Psoas muscle (tissue), 8 donors: ENCODE measurements around the gene NRP1. TPM values are rescaled to one million over a fixed set of nuclear protein-coding genes. Genes with fewer than 3 reads are reported as not detected.

Source experiments
- ATAC-seq, 4 donors: fragments of 200-7000 bp; cut with Tn5 transposase; one replicate each; pipeline ENCODE4 v1.9.1; 2020; ENCODE audit warnings: moderate library complexity in 3 of 4, mild to moderate bottlenecking in 2 of 4
- DNase-seq, 2 donors: peaks; one replicate each; pipeline ENCODE4 v3.0.0-alpha.2; 2020
- H3K27ac ChIP-seq: fragments of 200-600 bp; one replicate; pipeline ENCODE4 v1.8.0; 2022
- H3K27me3 ChIP-seq, 3 donors: fragments of 200-600 bp in 1 of 3; one replicate each; pipeline versions ENCODE4 v1.6.1 to v1.8.0; 2013 to 2022; ENCODE audit warnings: low read length in 2 of 3, mild to moderate bottlenecking in 2 of 3, moderate library complexity in 1 of 3; ENCODE audit not compliant: insufficient read depth in 3 of 3
- H3K36me3 ChIP-seq, 2 donors: fragments of 200-600 bp in 1 of 2; one replicate each; pipeline versions ENCODE4 v1.6.1 to v1.8.0; 2013 to 2022; ENCODE audit warnings: low read depth in 1 of 2, mild to moderate bottlenecking in 1 of 2, moderate library complexity in 1 of 2; ENCODE audit not compliant: insufficient read depth in 1 of 2
- H3K4me1 ChIP-seq: fragments of 200-600 bp; one replicate; pipeline ENCODE4 v1.8.0; 2022
- H3K4me3 ChIP-seq: fragments of 200-600 bp; one replicate; pipeline ENCODE4 v1.8.0; 2022; ENCODE audit warnings: mild to moderate bottlenecking
- H3K9me3 ChIP-seq: fragments of 200-600 bp; one replicate; pipeline ENCODE4 v1.8.0; 2022
- WGBS, 3 donors: extraction: QIAGEN DNeasy Blood & Tissue Kit; methylation state at CpG; one replicate each; pipeline versions ENCODE4 v1.1.6 to v1.1.7; 2013; 5-methylcytosine and 5-hydroxymethylcytosine counted together
- intact Hi-C, 2 donors: fragments of 100-400 bp; cut with DNase I; formaldehyde crosslinking; loops; one replicate each; pipeline versions ENCODE4 v1.11.0 to v1.14.2; 2022
- polyA plus RNA-seq, 3 donors: library from polyadenylated mRNA; stranded (reverse); fragments of 200-250 nt; gene quantifications; one replicate each; pipeline ENCODE4 v1.2.3, GENCODE V29; 2013
- total RNA-seq, 4 donors: library from RNA; stranded (reverse); fragmentation: NEBNext Ultra II Directional in 2 of 4; extraction: Animal tissue kit (Norgen Biotek cat#: 25700) in 2 of 4; gene quantifications; one replicate each; pipeline versions ENCODE4 v1.2.1 to v1.2.4, GENCODE V29; 2021 to 2023
- TF ChIP-seq, protein P1 (sequence below): fragments of 200-600 bp; IDR thresholded peaks from one replicate; pipeline ENCODE4 v1.8.0; 2022; ENCODE audit warnings: antibody characterized with exemption
- donor health status: healthy with polysubstance abuse.
- donor health status: DM: no; HTN: no; CAD: no; lungs with moderate emphysema.
- donor health status: Bipolar disorder and iron deficiency.
- donor health status: healthy.
- donor health status: DM: yes; HTN: yes; CAD: no.
- donor health status: DM: no; HTN: no; CAD: no.
- donor health status: DM: no; HTN: no; CAD: no.
- donor health status: DM: yes; HTN: yes; CAD: no.

The NRP1 gene
- total and polyA plus RNA-seq, 7 donors: 10.9 to 54.8 (median 31.2) TPM

DNA sequence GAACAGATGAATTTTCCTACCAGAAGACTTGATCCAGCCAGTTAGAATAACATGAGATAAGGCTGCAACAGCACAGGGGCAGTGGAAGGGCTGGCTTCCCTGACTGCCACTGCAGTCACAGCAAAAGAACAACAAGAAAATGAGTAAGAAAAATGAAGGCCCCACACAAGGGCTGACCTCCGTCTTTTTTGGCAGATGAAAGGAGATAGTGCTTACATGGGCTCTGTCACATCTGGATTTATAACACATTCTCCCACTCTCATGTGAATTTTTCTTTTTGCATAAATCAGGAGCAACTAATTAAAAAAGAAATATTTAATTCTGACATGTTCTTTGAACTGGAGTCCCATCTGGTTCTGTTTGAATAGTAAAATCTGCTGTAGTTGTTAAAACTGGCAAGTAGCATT lies 99.6 kb downstream of the NRP1 start:
- Histone ChIP-seq H3K9me3 (no peaks in the 10 kb centered on the region), H3K27ac (peak overlapping the region; percentile 42), H3K36me3 (peaks cover 0 to 8% of the 10 kb centered on the region in 2 donors), H3K4me1 (peaks cover 9% of the 10 kb centered on the region), H3K4me3 (no peak overlapping the region), H3K27me3 (no peaks in the 10 kb centered on the region)
- TF ChIP-seq, protein P1, sequence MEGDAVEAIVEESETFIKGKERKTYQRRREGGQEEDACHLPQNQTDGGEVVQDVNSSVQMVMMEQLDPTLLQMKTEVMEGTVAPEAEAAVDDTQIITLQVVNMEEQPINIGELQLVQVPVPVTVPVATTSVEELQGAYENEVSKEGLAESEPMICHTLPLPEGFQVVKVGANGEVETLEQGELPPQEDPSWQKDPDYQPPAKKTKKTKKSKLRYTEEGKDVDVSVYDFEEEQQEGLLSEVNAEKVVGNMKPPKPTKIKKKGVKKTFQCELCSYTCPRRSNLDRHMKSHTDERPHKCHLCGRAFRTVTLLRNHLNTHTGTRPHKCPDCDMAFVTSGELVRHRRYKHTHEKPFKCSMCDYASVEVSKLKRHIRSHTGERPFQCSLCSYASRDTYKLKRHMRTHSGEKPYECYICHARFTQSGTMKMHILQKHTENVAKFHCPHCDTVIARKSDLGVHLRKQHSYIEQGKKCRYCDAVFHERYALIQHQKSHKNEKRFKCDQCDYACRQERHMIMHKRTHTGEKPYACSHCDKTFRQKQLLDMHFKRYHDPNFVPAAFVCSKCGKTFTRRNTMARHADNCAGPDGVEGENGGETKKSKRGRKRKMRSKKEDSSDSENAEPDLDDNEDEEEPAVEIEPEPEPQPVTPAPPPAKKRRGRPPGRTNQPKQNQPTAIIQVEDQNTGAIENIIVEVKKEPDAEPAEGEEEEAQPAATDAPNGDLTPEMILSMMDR: no peak
- ATAC-seq (no peak), DNase-seq (no peak)
- intact Hi-C loops: no loop called here
- 60 to 64% (median 62%) methylated on average over 1 of the region's 1 CpG for WGBS, 3 donors

DNA sequence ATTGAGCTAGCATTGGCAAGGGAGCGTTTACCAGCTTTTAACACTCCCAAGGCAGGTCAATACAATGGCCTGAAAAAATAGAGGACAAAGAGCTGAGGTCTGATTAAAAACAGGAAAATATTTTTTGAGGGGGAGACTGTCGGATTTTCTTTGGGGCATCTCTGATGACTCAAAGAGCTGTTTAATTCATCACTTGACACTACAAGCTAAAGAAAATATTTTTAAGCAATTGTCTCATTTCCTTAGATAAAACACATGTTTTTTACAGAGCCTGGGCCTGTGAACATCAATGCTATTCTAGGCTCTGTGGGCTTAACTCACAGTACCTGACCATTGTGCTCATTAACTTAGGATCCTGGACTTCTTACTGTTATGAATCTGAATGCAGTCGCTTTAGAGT lies 100.8 kb downstream of the NRP1 start:
- Histone ChIP-seq H3K9me3 (no peaks in the 10 kb centered on the region), H3K27ac (peak overlapping the region; percentile 42), H3K27me3 (no peaks in the 10 kb centered on the region), H3K36me3 (no peaks in the 10 kb centered on the region), H3K4me3 (no peak overlapping the region), H3K4me1 (peaks cover 5% of the 10 kb centered on the region)
- peak in 1 of 4 donors; percentile 32 for ATAC-seq
- WGBS, 3 donors: 82 to 83% (median 82%) methylated on average over 3 of the region's 3 CpGs
- TF ChIP-seq, protein P1: no peak
- no peak for DNase-seq
- intact Hi-C loops: no loop called here

DNA sequence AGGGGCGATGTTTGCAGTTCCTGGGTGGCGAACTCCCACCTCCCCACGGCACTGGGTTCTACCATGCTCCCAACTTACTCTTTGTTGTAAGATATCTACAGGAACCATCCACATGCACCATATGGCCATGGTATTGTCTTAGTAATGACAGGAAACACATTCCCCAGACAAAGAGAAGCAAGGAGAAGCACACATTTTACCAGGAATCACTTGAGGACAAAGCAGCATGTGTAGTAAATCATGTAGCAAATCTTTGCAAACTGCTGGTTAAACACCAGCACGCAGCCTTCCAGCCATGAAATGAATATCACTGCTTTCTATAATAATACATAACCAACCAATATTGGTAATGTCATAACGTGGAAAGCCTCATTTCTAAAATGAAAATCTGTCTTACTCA lies 101.2 kb downstream of the NRP1 start:
- Histone ChIP-seq H3K9me3 (no peaks in the 10 kb centered on the region), H3K27me3 (no peaks in the 10 kb centered on the region), H3K36me3 (peaks cover 0 to 2% of the 10 kb centered on the region in 2 donors), H3K4me3 (no peak overlapping the region), H3K4me1 (peaks cover 6% of the 10 kb centered on the region), H3K27ac (peak overlapping the region; percentile 42)
- intact Hi-C loops: no loop called here
- DNase-seq (no peak), ATAC-seq (no peak)
- 60 to 79% (median 78%) methylated on average over 5 of the region's 5 CpGs for WGBS, 3 donors
- TF ChIP-seq, protein P1: no peak

DNA sequence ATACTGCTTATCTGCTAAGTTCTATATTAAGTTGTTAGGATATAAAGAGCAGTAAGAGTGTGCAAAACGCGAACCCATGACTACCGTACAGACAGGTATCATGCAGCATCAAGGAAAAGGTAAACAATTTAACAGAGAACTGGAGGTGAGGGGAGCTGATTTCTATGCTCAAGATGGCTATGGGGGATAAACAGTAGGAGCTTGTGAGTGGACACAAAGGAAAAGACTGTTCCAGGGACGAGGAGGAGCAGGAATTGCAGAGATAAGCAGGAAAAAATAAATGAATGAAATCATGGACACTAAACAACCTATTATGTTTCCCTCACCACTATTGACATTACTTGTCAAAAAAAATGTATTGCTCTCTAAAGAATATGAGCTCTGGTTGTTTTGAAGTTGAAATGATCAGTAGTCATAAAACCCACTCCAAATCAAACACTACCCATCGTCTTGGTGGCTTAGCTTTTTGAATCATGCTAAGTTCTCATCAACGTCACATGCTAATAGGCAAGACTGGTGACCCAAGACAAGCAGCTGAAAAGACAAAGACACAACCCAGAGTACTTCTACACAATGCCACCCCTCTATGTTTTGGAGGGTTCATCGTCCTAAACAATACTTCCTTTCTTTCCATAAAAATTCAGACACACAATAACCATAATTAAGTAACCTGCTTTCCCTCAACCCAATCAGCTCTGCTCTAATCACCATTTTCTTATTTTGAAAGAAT lies 102.7 kb downstream of the NRP1 start:
- Histone ChIP-seq H3K9me3 (no peaks in the 10 kb centered on the region), H3K4me3 (no peak overlapping the region), H3K36me3 (peaks cover 0 to 15% of the 10 kb centered on the region in 2 donors), H3K27me3 (no peaks in the 10 kb centered on the region), H3K27ac (no peak overlapping the region), H3K4me1 (peaks cover 4% of the 10 kb centered on the region)
- ATAC-seq (no peak), DNase-seq (no peak)
- 94% methylated on average over 7 of the region's 7 CpGs for WGBS, 3 donors
- TF ChIP-seq, protein P1: no peak
- intact Hi-C loops: no loop called here

DNA sequence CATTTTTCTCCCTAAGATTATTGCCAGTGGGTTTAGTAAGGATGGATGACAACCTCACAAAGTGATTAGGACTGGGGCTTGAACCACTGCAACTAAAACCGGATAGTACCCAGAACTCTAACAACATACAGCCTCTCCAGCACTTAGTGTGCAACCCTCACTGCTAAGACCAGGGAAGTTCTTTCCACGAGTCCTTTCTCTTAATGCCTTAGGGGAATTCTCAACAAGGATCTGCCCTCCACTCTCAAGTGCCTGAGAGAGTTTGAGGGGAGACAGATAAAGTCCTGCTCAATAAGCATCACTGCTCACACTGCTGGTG lies 104.6 kb downstream of the NRP1 start:
- H3K4me1 ChIP-seq: peaks cover 4% of the 10 kb centered on the region
- TF ChIP-seq, protein P1: no peak
- intact Hi-C loops: no loop called here
- no peak for DNase-seq
- H3K9me3 ChIP-seq: no peaks in the 10 kb centered on the region
- peaks cover 3 to 34% of the 10 kb centered on the region in 2 donors for H3K36me3 ChIP-seq
- no peaks in the 10 kb centered on the region for H3K27me3 ChIP-seq
- no peak for ATAC-seq
- H3K4me3 ChIP-seq: no peak overlapping the region
- H3K27ac ChIP-seq: peak overlapping the region; percentile 7
- WGBS, 3 donors: 55 to 66% (median 63%) methylated on average over 2 of the region's 2 CpGs
